ENCODE data around the gene P2RX4. TPM values are rescaled to one million over a fixed set of nuclear protein-coding genes. Genes with fewer than 3 reads are reported as not detected.
"Not testable (repeated sequence)": the region's sequence is repeated elsewhere in the genome, so short reads cannot be mapped to it uniquely, and the experiment has no call there.

The P2RX4 gene
- total RNA-seq, 3 donors from 2014 or later = 83.6 to 194 (median 132) TPM

- TF ChIP-seq, protein P1, sequence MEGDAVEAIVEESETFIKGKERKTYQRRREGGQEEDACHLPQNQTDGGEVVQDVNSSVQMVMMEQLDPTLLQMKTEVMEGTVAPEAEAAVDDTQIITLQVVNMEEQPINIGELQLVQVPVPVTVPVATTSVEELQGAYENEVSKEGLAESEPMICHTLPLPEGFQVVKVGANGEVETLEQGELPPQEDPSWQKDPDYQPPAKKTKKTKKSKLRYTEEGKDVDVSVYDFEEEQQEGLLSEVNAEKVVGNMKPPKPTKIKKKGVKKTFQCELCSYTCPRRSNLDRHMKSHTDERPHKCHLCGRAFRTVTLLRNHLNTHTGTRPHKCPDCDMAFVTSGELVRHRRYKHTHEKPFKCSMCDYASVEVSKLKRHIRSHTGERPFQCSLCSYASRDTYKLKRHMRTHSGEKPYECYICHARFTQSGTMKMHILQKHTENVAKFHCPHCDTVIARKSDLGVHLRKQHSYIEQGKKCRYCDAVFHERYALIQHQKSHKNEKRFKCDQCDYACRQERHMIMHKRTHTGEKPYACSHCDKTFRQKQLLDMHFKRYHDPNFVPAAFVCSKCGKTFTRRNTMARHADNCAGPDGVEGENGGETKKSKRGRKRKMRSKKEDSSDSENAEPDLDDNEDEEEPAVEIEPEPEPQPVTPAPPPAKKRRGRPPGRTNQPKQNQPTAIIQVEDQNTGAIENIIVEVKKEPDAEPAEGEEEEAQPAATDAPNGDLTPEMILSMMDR (IDR thresholded peaks at IDR 0.05) = no peak
- H3K4me3 ChIP-seq = no peak overlapping the region
- H3K4me1 ChIP-seq (ENCODE audit: low read depth) = no peaks in the 10 kb centered on the region
- DNase-seq (no peak), ATAC-seq (no peak)
- intact Hi-C loops (cut with DNase I, micrococcal nuclease) = no loop called here
- no peaks in the 10 kb centered on the region for H3K9me3 ChIP-seq
- H3K36me3 ChIP-seq (ENCODE audit: low read depth) = peaks cover 7% of the 10 kb centered on the region
Observed at GRCh38 chr12:121251838-121252237, 41.9 kb downstream of the P2RX4 start.

GRCh38 chr12:121252712-121253345, 42.9 kb downstream of the P2RX4 start:
- Histone ChIP-seq H3K36me3 (ENCODE audit: low read depth) (peaks cover 7% of the 10 kb centered on the region), H3K9me3 (no peaks in the 10 kb centered on the region), H3K4me1 (ENCODE audit: low read depth) (no peaks in the 10 kb centered on the region), H3K4me3 (no peak overlapping the region)
- TF ChIP-seq, protein P1 (IDR thresholded peaks at IDR 0.05) = no peak
- DNase-seq (no peak), ATAC-seq (peak; percentile 37)
- intact Hi-C loops (cut with DNase I, micrococcal nuclease) = no loop called here

DNA sequence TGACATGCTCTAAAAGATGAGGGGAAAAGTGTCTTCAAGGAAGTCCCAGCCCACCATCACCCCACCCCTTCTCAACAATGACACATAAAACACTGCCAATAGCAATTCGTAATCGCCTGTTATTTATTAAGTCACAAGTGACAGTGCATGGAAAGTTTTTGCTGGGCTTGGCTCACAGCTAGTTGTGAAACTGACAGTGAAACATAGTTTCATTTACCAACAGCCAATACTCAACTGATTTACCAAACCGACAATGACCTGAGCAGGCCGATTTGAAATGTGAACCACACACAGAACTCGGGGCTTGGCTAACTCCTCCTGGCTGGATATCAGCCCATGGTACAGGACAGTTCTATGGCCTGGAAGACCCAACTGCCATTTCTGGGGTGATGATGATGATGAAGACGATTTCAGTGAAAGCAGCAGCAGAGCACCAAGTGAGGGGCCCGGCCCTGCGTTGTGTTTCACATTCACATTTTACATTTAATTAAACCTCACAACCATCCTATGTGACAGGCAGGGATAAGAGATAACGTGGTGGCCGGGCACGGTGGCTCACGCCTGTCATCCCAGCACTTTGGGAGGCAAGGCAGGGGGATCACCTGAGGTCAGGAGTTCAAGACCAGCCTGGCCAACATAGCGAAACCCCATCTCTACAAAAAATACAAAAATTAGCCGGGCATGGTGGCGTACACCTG, 43.9 kb downstream of the P2RX4 start:
- no peak for DNase-seq
- Histone ChIP-seq H3K4me1 (ENCODE audit: low read depth) (no peaks in the 10 kb centered on the region), H3K9me3 (no peaks in the 10 kb centered on the region), H3K36me3 (ENCODE audit: low read depth) (peaks cover 3% of the 10 kb centered on the region), H3K4me3 (no peak overlapping the region)
- TF ChIP-seq, protein P1 (IDR thresholded peaks at IDR 0.05) = no peak
- ATAC-seq = no peak
- intact Hi-C loops (cut with DNase I, micrococcal nuclease) = no loop called here

- DNase-seq (no peak), ATAC-seq (no peak)
- Histone ChIP-seq H3K9me3 (no peaks in the 10 kb centered on the region), H3K4me3 (no peak overlapping the region), H3K4me1 (ENCODE audit: low read depth) (no peaks in the 10 kb centered on the region), H3K36me3 (ENCODE audit: low read depth) (no peaks in the 10 kb centered on the region)
- intact Hi-C loops (cut with DNase I, micrococcal nuclease) = no loop called here
- TF ChIP-seq, protein P1 (IDR thresholded peaks at IDR 0.05) = no peak
Observed at GRCh38 chr12:121255433-121255832, 45.5 kb downstream of the P2RX4 start.

DNA sequence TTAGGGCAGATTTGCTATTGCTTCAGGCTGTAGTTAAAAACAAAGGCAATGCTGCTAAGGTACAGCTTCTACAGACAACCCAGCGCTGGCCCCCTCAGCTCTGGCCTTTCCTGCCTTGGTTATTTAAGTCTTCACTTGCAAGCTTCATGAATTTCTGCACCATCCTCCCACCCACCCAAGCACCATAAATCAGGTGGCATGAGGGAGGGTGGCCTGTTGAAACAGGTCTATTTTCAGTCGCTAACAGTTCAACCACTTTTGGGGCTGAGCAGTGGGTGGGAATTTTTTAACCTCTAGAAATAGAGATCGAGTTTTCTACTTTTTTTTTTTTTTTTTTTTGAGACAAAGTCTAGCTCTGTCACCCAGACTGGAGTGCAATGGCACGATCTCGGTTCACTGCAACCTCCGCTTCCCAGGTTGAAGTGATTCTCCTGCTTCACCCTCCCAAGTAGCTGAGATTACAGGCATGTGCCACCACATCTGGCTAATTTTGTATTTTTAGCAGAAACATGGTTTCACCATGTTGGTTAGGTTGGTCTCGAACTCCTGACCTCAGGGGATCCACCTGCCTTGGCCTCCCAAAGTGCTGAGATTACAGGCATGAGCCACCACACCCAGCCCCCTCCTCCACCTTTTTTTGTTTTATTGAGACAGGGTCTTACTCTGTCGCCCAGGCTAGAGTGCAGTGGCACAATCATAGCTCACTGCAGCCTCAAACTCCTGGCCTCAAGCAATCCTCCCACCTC, 47.9 kb downstream of the P2RX4 start:
- H3K4me1 ChIP-seq (ENCODE audit: low read depth); intact Hi-C loops (cut with DNase I, micrococcal nuclease); H3K36me3 ChIP-seq (ENCODE audit: low read depth); H3K4me3 ChIP-seq; H3K9me3 ChIP-seq; ATAC-seq; DNase-seq: not testable (repeated sequence)

DNA sequence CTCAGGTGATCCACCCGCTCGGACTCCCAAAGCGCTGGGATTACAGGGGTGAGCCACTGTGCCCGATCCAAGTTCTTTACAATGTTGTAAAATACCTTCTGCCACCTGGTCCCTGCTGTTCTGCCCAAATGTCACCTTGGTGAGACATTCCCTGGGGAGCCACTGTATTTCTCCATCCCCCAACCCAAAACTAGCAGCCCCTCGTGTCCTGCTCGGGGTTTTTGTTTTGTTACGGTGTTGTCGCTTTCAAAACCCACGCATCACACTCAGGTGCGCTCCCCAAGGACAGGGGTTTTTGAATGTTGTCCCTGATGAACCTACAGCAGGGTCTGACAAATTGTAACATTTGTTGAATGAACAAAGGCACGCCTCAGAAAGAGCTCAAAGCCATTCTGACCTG, 49.1 kb downstream of the P2RX4 start:
- intact Hi-C loops (cut with DNase I, micrococcal nuclease) = no loop called here
- Histone ChIP-seq H3K4me3 (no peak overlapping the region), H3K9me3 (no peaks in the 10 kb centered on the region), H3K4me1 (ENCODE audit: low read depth) (no peaks in the 10 kb centered on the region), H3K36me3 (ENCODE audit: low read depth) (peaks cover 4% of the 10 kb centered on the region)
- no peak for DNase-seq
- TF ChIP-seq, protein P1 (IDR thresholded peaks at IDR 0.05) = no peak
- no peak for ATAC-seq

Measured in mucosa of descending colon (tissue), 3 donors.